Amniotic stem cell (primary cell): Measurements from ENCODE around the gene LAMA2.

Experiments
- DNase-seq: peaks from one replicate; lab custom pipeline; 2025; lab: John Stamatoyannopoulos, UW

The LAMA2 gene, protein sequence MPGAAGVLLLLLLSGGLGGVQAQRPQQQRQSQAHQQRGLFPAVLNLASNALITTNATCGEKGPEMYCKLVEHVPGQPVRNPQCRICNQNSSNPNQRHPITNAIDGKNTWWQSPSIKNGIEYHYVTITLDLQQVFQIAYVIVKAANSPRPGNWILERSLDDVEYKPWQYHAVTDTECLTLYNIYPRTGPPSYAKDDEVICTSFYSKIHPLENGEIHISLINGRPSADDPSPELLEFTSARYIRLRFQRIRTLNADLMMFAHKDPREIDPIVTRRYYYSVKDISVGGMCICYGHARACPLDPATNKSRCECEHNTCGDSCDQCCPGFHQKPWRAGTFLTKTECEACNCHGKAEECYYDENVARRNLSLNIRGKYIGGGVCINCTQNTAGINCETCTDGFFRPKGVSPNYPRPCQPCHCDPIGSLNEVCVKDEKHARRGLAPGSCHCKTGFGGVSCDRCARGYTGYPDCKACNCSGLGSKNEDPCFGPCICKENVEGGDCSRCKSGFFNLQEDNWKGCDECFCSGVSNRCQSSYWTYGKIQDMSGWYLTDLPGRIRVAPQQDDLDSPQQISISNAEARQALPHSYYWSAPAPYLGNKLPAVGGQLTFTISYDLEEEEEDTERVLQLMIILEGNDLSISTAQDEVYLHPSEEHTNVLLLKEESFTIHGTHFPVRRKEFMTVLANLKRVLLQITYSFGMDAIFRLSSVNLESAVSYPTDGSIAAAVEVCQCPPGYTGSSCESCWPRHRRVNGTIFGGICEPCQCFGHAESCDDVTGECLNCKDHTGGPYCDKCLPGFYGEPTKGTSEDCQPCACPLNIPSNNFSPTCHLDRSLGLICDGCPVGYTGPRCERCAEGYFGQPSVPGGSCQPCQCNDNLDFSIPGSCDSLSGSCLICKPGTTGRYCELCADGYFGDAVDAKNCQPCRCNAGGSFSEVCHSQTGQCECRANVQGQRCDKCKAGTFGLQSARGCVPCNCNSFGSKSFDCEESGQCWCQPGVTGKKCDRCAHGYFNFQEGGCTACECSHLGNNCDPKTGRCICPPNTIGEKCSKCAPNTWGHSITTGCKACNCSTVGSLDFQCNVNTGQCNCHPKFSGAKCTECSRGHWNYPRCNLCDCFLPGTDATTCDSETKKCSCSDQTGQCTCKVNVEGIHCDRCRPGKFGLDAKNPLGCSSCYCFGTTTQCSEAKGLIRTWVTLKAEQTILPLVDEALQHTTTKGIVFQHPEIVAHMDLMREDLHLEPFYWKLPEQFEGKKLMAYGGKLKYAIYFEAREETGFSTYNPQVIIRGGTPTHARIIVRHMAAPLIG (N-terminal part only)

DNA sequence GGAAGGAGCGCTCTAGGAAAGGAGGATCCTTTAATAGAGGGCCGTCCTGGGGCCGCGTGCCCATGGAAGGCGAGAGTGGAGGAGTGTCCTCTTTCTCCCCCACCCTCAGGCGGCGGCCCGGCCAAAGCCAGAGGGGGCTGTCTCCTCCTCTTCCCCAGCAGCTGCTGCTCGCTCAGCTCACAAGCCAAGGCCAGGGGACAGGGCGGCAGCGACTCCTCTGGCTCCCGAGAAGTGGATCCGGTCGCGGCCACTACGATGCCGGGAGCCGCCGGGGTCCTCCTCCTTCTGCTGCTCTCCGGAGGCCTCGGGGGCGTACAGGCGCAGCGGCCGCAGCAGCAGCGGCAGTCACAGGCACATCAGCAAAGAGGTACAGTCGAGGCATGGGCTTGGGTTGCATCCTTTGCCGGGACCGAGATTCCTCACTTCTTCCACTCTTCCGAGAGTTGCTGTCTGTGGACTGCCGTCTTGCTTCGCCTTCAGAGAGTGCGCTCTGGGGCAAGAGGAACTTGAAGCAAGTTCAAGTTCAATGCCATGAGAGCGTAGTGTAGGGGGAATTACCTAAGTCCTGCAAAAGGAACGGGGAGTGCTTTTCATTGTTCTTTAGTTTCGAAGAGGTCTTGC lies at the start of gene LAMA2:
TSS of gene LAMA2 (plus strand) at position 148 of the 621 bp plus-strand sequence. CDS start at position 256, 108 bp downstream.
- peak; percentile 9 for DNase-seq

DNA sequence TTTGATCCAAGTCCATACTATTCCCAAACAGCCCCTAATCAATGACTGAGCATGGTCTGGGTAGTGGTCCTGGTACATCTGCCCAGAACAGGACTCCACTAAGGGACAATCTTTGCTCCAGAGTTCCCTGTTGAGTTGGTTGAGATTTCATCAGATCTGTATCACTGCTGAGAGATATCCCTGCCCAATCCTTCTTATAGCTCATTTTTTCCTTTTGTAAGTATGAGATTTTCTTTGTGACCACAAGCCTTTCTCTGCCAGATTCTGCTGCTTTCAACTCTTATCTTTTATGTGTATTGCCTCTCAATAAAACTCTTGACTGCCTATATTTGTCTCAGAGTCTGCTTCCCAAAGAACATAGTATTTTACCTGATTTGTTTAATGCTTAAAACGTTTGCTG lies 46.2 kb upstream of the LAMA2 start:
- DNase-seq: no peak

DNA sequence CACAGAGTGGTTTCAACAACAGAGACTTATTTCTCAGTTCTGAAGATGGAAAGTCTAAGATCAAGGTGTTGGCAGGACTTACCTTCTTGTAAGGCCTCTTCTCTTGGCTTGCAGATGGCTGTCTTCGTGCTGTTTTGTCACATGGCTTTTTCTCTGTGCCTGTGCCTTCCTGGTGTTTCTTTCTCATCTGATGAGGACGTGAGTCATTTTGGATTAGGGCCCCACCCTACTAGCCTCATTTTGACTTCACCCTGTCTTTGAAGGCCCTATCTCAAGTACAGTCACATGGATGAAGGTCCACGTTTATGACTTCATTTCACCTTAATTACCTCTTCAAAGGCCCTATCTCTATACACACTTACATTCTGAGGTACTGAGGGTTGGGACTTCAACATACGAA lies 41.4 kb upstream of the LAMA2 start:
- no peak for DNase-seq

DNA sequence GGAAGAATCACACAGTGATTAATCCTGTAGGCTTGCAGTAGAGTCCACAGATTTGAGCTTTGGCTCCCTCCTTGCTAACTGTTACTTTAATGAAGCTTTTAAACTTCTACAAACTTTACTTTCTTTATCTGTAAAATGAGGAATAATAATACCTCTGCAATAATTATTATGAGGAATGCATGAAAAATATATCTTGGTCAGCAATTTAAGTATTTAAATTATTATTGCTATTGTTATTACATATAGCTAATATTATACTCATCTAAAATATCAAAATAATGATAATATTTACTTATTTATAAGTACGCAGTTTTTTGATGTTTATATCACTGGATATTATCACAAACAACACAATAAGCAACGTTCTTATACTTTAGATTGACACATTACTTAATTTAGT lies 38.3 kb upstream of the LAMA2 start:
- no peak for DNase-seq

DNA sequence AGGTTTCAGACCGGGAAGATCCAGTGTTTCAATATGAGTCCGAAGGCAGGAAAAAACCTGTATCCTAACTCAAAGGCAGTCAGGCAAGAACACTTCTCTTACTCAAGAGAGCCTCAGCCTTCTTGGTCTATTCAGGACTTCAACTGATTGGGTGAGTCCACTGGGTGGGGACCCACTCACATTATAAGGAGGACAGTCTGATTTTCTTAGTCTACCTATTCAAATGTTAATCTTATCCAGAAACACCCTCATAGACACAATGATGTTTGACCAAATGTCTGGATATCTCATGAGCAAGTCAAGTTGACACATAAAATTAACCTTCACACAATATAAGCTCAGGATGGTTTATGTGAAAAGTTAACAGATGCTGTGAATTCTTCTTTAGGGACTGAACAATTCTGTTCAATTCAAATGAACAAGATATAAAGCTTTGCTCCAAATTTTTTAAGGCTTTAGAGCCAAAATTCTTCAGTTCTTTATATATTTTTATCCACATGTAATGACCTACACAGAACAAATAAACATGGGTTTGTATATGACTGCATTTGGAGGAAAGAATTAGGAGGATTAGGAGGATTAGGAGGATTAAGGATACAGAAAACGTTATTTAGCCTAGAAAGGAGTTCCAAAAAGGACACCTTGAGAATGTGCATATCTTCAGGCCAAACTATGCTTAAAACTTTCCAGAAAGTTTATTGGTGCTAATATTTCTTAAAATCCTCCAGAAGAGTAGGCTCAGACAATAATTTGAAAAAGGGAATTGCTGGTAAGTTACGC lies 35.3 kb upstream of the LAMA2 start:
- DNase-seq: no peak

DNA sequence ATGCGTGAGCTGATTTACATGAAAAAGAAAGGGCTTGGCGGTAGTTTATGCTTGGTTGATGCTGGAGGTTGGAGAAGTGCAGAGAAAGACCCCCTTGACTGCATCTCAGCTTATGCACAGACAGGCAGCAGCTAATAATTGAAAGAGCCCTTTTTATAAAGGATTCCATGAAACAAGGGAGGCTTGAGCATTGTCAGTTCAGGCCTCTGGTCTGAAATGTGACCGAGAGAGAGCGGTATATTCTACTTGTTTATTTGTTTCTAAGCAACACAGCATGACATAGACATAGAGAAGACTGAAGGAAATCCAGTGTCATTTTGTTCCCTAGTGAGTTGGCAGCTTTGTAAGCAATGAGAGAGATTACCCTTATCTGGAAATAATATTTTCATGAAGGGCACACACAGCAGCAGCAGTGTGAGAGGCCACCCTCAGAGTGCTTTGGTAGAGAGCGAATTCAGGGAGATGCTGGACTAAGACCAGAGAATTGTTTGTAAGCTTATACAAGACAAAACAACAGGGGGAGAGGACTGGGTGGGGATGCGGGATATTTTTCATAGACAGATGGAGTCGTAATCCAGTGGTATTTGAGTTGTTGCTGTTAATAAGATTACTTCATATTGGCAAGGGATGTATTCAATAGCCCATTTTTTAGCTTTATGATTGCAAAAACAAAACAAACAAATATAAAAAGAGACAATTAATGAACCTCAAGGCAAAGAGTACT lies 34.6 kb upstream of the LAMA2 start:
- no peak for DNase-seq

DNA sequence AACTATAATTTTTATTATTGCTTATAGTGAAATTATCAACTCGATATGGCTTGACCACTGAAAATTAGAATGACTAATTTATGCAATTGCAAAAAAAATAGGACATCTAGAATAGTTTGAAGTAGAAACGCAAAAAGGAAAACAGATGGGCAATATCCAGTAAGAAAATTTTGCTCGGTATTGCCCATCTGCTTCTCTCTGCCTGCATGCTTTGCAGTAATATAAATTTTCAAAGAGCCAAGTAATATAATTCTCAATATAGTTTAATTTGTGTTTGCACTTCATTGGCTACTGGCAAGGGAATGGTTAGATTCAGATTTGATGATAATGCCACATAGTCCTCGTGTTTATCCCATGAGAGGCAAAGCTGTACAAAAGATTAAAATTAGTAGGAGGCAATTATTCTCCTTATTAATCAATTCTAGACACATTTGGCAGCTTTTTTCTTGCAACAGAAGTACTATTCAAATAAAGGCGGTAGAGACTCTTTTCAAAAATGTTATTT lies 27.3 kb upstream of the LAMA2 start:
- no peak for DNase-seq

DNA sequence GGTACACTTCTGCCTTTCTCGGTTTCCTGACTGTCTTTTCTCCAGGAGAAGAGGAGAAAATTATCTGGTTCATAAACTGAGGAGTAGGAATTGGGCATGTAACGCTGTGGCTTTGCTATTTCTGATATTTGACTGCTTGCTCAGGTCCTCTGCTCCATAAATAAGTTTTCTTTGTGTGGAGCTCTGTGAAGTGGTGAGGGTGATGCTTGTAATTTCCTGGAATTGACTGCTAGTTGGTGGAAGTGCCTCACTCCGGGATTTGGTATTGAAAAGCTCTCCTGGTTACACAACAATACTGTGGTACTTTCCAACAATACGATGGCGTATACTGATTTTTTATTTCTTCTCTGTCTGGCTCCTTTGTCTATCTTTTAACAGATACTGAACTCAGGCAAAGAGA lies 25.1 kb upstream of the LAMA2 start:
- no peak for DNase-seq

DNA sequence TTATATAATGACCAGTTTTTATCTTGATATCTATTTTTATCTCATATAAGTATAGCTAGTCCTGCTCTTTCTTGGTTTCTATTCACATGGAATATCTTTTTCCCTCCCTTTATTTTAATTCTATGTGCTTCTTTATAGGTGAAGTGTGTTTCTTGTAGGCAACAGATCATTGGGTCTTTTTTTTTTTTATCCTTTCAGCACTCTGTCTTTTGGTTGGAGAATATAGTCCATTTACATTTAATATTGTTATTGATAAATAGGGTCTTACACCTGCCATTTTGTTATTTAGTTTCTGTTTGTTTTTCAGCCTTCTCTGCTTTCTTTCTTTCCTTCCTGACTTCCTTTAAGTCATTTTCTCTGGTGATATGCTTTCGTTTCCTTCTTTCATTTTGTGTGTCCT lies 22.2 kb upstream of the LAMA2 start:
- DNase-seq: no peak

DNA sequence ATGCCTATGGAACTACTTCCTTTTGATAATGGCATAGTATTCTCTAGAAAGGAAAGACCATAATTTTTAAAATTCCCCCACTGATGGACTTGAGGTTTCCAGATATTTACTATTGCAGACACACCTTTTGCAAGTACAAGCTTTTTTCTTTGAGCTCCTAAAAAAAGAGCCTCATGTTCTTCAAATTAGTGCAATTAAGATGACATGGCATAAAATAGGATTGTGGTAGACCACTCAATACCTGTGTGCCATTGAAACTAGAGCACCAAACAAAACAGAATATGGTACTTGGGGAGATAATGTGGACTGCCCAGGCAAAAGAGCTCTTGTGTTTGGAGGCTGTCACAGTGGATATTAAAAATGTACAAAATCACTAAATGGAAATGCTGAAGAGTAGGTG lies 19.0 kb upstream of the LAMA2 start:
- DNase-seq: no peak

DNA sequence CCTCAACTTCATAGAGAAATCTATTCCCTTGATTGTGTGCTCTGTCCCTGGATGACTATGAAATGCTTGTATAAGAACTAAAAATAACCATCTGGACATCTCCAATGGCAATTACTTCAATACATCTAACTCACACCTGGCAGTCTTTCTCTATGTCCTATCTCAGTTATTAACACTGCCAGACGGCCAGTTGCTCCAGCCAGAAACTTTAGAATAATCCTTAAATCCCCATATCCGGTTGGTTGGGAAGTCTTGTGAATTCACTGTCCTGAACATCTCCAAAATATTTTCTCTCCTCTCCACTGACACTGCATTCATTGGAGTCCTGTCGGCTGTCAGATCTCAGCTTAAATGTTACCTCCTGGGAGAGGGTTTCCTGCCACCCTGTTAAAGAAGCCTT lies 12.2 kb upstream of the LAMA2 start:
- no peak for DNase-seq

DNA sequence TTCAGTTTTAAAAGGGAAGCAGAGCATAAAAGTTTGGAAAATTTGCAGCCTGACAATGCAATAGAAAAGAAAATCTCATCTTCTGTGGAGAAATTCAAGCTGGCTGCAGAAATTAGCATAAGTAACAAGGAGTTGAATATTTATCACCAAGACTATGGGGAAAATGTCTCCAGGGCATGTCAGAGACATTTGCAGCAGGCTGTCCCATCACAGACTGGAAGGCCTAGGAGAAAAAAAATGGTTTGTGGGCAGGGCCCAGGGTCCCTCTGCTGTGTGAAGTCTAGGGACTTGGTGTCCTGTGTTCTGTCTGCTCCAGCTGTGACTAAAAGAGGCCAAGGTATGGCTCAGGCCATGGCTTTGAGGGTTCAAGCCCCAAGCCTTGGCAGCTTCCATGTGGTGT lies 8.1 kb upstream of the LAMA2 start:
- DNase-seq: no peak

DNA sequence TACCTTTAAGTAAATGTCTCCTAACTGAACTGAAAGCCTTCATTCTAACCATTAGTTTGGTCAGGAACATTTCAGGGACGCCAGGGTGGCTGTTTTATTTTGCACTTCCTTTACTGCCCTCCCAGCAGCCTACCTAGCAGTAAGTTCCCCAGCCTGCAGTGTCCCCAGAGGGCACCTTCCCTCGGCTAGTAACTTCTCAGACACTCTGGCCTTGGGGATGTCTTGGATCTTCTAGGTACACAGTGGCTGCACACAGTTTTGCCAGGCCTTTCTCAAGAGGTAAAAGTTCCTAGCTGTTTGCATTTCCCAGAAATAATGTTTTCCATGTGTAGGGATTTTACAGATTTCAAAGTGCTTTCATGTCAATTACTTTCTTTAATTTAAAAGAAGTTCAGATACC lies 378 bp upstream of the LAMA2 start:
- DNase-seq: no peak

DNA sequence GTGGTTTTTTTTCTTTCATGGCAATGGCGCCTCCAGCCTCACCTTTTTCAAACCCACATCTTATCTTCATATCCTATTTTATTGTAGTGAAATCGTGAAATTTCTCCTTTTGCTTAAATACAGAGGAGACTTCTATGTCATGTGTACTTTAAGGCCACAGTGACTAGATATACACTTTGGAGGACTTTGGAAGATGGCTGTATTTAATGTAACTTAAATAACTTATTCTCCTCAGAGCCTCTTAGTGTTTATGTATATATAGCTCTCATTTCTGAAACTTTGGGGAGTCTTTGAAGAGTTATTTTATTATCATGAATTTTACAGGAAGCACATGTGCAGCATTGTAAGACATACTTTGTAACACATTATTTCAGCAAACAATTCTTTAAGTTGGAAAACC lies 968 bp downstream of the LAMA2 start:
- no peak for DNase-seq

DNA sequence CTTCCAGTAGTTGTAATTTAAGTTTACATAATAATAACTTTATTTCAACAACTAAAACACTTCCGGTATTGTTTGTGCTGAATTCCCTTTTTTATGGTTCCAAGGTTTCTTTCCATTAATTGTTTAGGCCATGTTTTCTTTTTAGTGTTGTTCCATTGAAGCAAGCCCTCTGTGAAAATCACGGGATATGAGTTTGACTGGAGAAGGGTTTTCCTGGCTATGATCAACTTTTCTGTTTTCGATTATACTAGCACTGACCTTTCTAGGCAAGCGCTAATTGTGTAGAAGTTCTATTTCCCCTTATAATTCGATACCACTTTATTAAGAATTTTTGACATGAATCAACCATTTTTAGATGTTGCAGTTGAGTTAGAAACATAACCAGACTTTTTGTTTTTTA lies 2.4 kb downstream of the LAMA2 start:
- DNase-seq: no peak

DNA sequence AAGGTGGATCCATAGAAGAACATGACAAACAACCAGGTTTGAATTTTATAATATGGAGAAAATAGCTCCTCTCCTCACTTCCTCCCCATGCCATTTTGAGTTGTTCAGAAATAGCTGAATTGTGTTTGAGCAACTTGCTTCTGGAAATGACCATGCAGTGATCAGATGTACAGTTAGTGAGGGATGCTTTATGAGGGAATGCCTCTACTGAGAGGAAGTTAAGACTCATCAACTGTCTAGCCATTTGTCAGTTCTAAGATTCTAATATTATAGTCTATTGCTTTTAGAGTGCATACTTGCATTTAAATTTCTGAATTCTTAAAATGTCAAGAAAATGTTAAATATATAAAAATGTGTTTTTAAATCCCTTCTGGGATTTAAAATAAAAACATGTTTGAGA lies 3.8 kb downstream of the LAMA2 start:
- DNase-seq: no peak

DNA sequence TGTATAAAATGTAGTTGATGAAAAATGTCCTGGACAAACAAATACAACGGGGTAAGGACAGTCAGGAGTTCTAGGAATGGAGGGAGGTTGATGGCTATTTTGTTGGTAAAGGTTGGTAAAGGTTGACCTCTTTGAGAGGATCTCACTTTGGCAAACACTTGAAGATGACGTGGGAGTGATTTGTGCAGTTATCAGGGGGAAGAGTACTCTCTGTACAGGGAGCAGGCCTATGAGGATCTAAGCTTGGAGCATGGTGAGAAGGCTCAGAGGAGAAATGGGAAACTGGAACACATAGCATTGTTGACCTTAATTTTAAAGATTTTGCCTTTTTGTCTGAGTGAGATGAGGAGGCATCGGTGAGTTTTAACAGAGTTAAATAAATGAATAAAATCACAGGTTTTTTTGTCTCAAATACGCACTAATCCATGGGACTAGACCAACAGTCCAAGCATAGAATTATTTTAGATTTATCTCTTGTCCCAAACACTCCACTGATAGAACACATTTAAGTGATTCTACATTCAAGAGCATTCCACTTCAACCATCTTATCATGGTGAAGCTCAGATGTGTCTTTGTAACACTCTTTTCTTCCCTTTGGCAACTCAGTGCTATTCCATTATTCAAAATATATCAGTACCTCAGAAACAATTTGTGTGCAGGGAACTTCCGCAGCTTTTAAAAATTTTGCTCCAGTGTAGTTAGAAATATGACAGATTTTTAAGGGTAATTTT lies 5.7 kb downstream of the LAMA2 start:
- DNase-seq: no peak

DNA sequence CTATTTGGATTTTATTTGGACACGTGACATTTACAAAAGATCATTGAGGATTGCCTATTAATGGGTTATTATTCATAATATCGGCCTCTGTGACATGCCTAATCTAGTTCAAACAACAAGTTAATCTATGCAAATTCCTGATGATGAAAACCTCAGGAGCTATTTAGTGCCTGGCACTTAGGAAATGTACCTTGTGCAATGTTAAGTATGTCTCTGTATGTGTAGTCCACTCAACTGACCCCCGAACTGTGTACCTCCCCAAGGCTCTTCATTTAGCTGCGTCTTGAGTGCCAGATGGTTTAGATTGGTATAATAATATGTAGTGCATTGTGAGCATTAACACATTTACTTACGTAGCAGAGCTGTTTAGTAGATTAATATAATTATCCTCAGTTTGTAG lies 6.9 kb downstream of the LAMA2 start:
- DNase-seq: no peak

DNA sequence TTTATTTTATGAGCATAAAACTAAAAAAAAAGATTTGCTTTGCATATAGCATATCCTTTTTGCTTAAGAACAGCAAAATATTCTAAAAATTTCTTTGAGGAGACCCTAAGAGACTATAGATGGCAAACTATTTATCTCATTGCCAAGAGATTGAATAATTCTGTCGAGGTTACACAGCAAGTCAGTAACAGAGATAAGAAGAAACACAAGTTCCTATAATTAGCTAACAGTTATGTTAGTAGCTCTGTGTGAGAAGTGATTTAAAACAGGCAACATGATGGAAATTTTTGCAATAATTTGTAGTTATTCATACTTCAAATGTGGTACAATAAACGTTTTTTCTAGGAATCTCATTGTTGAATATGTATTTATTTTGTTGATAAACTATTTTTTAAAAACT lies 9.1 kb downstream of the LAMA2 start:
- no peak for DNase-seq
